Embryonic facial prominence (tissue), 1 donor: Measurements from ENCODE around the gene KCNG4.
A peak's percentile ranks its signal among the peaks of the same experiment; 100 is the strongest.
"Not testable (repeated sequence)": the region's sequence is repeated elsewhere in the genome, so short reads cannot be mapped to it uniquely, and the experiment has no call there.

ENCODE experiments used
- DNase-seq: peaks from one replicate; pipeline ENCODE4 v3.0.0-alpha.2; 2016; ENCODE audit errors: extremely low spot score

The KCNG4 gene

GRCh38 chr16:84207251-84207650 is 32.6 kb downstream of the KCNG4 start:
- no peak for DNase-seq

- DNase-seq = no peak
These were observed 33.7 kb downstream of the KCNG4 start for GRCh38 chr16:84205976-84206691.

GRCh38 chr16:84205123-84205522 is 34.7 kb downstream of the KCNG4 start:
- not testable (repeated sequence) for DNase-seq

- not testable (repeated sequence) for DNase-seq
These were observed 35.3 kb downstream of the KCNG4 start for GRCh38 chr16:84204551-84204950.

- no peak for DNase-seq
These were observed 40.0 kb downstream of the KCNG4 start for GRCh38 chr16:84199861-84200260.

- DNase-seq = no peak
These were observed 40.7 kb downstream of the KCNG4 start for GRCh38 chr16:84199097-84199496.

- DNase-seq = no peak
These were observed 41.4 kb downstream of the KCNG4 start for GRCh38 chr16:84198401-84198800.

GRCh38 chr16:84197466-84198128 is 42.2 kb downstream of the KCNG4 start:
- no peak for DNase-seq

GRCh38 chr16:84196727-84197394 is 43.0 kb downstream of the KCNG4 start:
- DNase-seq = peak; percentile 25

GRCh38 chr16:84196101-84196500 is 43.7 kb downstream of the KCNG4 start:
- DNase-seq = no peak

- DNase-seq = no peak
These were observed 44.4 kb downstream of the KCNG4 start for GRCh38 chr16:84195201-84196093.

GRCh38 chr16:84194470-84195200 is 45.2 kb downstream of the KCNG4 start:
- no peak for DNase-seq

- DNase-seq = no peak
These were observed 45.8 kb downstream of the KCNG4 start for GRCh38 chr16:84194018-84194417.

- no peak for DNase-seq
These were observed 46.3 kb downstream of the KCNG4 start for GRCh38 chr16:84193480-84193879.

GRCh38 chr16:84191466-84191865 is 48.3 kb downstream of the KCNG4 start:
- no peak for DNase-seq

GRCh38 chr16:84190731-84191388 is 49.0 kb downstream of the KCNG4 start, which contains the start of gene ADAD2:
TSS of gene ADAD2 (plus strand) at chr16:84191157. CDS start at chr16:84191231, 74 bp downstream.
- no peak for DNase-seq

- DNase-seq = peak; percentile 66
These were observed 53.0 kb downstream of the KCNG4 start, which contains the start of gene TAF1C for GRCh38 chr16:84186685-84187437. TSS of gene TAF1C (minus strand) at chr16:84187057. CDS start at chr16:84184988, 2,069 bp downstream.

- no peak for DNase-seq
These were observed 55.0 kb downstream of the KCNG4 start for GRCh38 chr16:84184775-84185174.

- no peak for DNase-seq
These were observed 55.8 kb downstream of the KCNG4 start for GRCh38 chr16:84183911-84184591.
